Keratinocyte (primary cell): ENCODE results near the gene ANKDD1A. TPM values are rescaled to one million over a fixed set of nuclear protein-coding genes. Genes with fewer than 3 reads are reported as not detected.

Experiments
- DNase-seq: peaks from one replicate; pipeline ENCODE4 v3.0.0-alpha.2; 2011; ENCODE audit warnings: low read depth, missing footprints, low spot score
- FAIRE-seq: peaks from 2 replicates; lab custom pipeline; 2011; peaks lifted over from hg19 to GRCh38; lab: Jason Lieb, UNC
- H2AFZ ChIP-seq: 2 replicates; pipeline ENCODE4 v1.6.0; 2012; ENCODE audit warnings: low read length, control low read depth, inconsistent platforms; ENCODE audit not compliant: control insufficient read depth
- H3K27ac ChIP-seq: 2 replicates; pipeline ENCODE4 v1.5.1; 2011; ENCODE audit warnings: low read length; ENCODE audit not compliant: control insufficient read depth, insufficient read depth
- H3K27me3 ChIP-seq: 3 replicates; pipeline ENCODE4 v1.6.0; 2011; ENCODE audit warnings: low read length; ENCODE audit not compliant: control insufficient read depth, insufficient read depth; ENCODE audit errors: extremely low read depth
- H3K36me3 ChIP-seq, 2 experiments: 2 replicates in 1 of 2; 3 replicates in 1 of 2; pipeline ENCODE4 v1.5.1; 2011; ENCODE audit warnings: low read length in 2 of 2, mild to moderate bottlenecking in 1 of 2; ENCODE audit not compliant: control insufficient read depth in 2 of 2, insufficient read depth in 2 of 2; ENCODE audit errors: extremely low read depth in 1 of 2
- H3K4me1 ChIP-seq: 3 replicates; pipeline ENCODE4 v1.5.1; 2011; ENCODE audit warnings: low read length; ENCODE audit not compliant: control insufficient read depth, insufficient read depth; ENCODE audit errors: extremely low read depth
- H3K4me2 ChIP-seq: 3 replicates; pipeline ENCODE4 v1.6.0; 2011; ENCODE audit warnings: low read depth, low read length; ENCODE audit not compliant: control insufficient read depth, insufficient read depth; ENCODE audit errors: extremely low read depth
- H3K4me3 ChIP-seq, 3 experiments: fragments of 200-600 bp in 1 of 3; sonication (generic) in 1 of 3; 2 replicates in 2 of 3; 3 replicates in 1 of 3; pipeline ENCODE4 v1.5.1; 2011 to 2016; ENCODE audit warnings: low read length in 3 of 3, mild to moderate bottlenecking in 3 of 3, control low read depth in 2 of 3, inconsistent platforms in 1 of 3, low read depth in 1 of 3, mixed read lengths in 1 of 3, mixed run types in 1 of 3, moderate library complexity in 1 of 3; ENCODE audit not compliant: control insufficient read depth in 2 of 3, insufficient read depth in 2 of 3; ENCODE audit errors: extremely low read depth in 1 of 3
- H3K79me2 ChIP-seq: 2 replicates; pipeline ENCODE4 v1.6.0; 2012; ENCODE audit warnings: low read length; ENCODE audit not compliant: control insufficient read depth, insufficient read depth
- H3K9ac ChIP-seq: 3 replicates; pipeline ENCODE4 v1.6.0; 2011; ENCODE audit warnings: low read length; ENCODE audit not compliant: control insufficient read depth, insufficient read depth; ENCODE audit errors: extremely low read depth
- H3K9me1 ChIP-seq: 3 replicates; pipeline ENCODE4 v1.6.0; 2011; ENCODE audit warnings: low read length; ENCODE audit not compliant: control insufficient read depth, insufficient read depth; ENCODE audit errors: extremely low read depth
- H3K9me3 ChIP-seq: 2 replicates; pipeline ENCODE4 v1.5.1; 2012; ENCODE audit warnings: low read depth, low read length; ENCODE audit not compliant: control insufficient read depth
- H4K20me1 ChIP-seq: 3 replicates; pipeline ENCODE4 v1.6.0; 2011; ENCODE audit warnings: low read length; ENCODE audit not compliant: control insufficient read depth, insufficient read depth; ENCODE audit errors: extremely low read depth
- EZH2 ChIP-seq: IDR thresholded peaks from one replicate; pipeline ENCODE4 v1.6.1; 2012; ENCODE audit warnings: inconsistent platforms, mild to moderate bottlenecking, low read length, moderate library complexity
- dilution Hi-C: fragments of 300-500 bp; cut with MboI; formaldehyde crosslinking; loops from one replicate; pipeline ENCODE4 v1.7.0; 2020; ENCODE audit warnings: low sequenced_read_pairs; ENCODE audit not compliant: extremely low pct_ligation_motif_present
- polyA plus RNA-seq, 5 experiments: library from polyadenylated mRNA; depleted of rRNA in 3 of 5; stranded (reverse) in 3 of 5; stranded (forward) in 1 of 5; unstranded in 1 of 5; fragments of >200 nt; gene quantifications; 1 replicate in 1 of 5; 2 replicates in 3 of 5; 3 replicates in 1 of 5; pipeline versions ENCODE4 v1.2.1 to v1.2.3, GENCODE V29; 2011 to 2012; ENCODE audit warnings: missing spikeins in 2 of 5, low read depth in 1 of 5, low replicate concordance in 1 of 5
- TF ChIP-seq, protein P1 (sequence below), 3 experiments: IDR thresholded peaks in 1 of 3; conservative IDR thresholded peaks in 1 of 3; optimal IDR thresholded peaks in 1 of 3; 2 replicates in 2 of 3; 3 replicates in 1 of 3; pipeline versions ENCODE3 to v1.5.1; 2011; ENCODE audit warnings: low read length in 3 of 3, mild to moderate bottlenecking in 3 of 3, moderate library complexity in 2 of 3, control low read depth in 1 of 3, inconsistent platforms in 1 of 3; ENCODE audit not compliant: insufficient read depth in 2 of 3; ENCODE audit errors: extremely low read depth in 1 of 3

Gene ANKDD1A
- polyA plus RNA-seq, 1 donor (not counting 4 experiments of a cell fraction or from before 2014, with no cell fraction given), result 1.1 TPM

DNA sequence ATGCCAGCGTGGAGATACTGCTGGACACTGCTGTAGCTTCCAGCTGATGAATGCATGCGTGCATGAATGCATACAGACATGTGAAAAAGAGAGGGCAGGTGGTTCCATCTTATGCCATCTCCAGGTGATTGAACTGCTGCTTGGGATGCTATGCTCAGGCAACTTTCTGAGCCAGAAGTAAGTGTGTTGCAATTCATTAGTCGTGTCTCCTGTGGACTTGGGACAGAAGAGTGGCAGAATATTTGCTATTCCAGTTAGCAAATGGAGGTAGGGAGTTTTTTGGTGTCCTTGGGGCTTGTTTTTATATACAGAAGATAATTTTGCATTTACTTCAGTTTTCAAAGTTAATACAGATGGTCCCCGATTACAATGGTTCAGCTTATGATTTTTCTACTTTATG, 33.3 kb downstream of the ANKDD1A start:
- no peak overlapping the region for H2AFZ ChIP-seq
- no peaks in the 10 kb centered on the region for H3K4me1 ChIP-seq
- TF ChIP-seq EZH2, result no peak
- TF ChIP-seq, protein P1, sequence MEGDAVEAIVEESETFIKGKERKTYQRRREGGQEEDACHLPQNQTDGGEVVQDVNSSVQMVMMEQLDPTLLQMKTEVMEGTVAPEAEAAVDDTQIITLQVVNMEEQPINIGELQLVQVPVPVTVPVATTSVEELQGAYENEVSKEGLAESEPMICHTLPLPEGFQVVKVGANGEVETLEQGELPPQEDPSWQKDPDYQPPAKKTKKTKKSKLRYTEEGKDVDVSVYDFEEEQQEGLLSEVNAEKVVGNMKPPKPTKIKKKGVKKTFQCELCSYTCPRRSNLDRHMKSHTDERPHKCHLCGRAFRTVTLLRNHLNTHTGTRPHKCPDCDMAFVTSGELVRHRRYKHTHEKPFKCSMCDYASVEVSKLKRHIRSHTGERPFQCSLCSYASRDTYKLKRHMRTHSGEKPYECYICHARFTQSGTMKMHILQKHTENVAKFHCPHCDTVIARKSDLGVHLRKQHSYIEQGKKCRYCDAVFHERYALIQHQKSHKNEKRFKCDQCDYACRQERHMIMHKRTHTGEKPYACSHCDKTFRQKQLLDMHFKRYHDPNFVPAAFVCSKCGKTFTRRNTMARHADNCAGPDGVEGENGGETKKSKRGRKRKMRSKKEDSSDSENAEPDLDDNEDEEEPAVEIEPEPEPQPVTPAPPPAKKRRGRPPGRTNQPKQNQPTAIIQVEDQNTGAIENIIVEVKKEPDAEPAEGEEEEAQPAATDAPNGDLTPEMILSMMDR (optimal IDR thresholded peaks at IDR 0.05 in 1 of 3, IDR thresholded peaks at IDR 0.05 in 1 of 3, conservative IDR thresholded peaks at IDR 0.05 in 1 of 3; ENCODE audit: extremely low read depth in 1 of 3, insufficient read depth in 2 of 3, low read length in 3 of 3), result no peak
- no peaks in the 10 kb centered on the region for H3K79me2 ChIP-seq
- H3K4me2 ChIP-seq, result no peak overlapping the region
- no peak overlapping the region for H3K4me3 ChIP-seq
- H4K20me1 ChIP-seq, result no peaks in the 10 kb centered on the region
- DNase-seq (no peak), FAIRE-seq (no peak)
- H3K9me3 ChIP-seq, result no peaks in the 10 kb centered on the region
- dilution Hi-C loops, result no loop called here
- no peaks in the 10 kb centered on the region for H3K27me3 ChIP-seq
- no peak overlapping the region for H3K27ac ChIP-seq
- no peaks in the 10 kb centered on the region for H3K9me1 ChIP-seq
- H3K9ac ChIP-seq, result no peak overlapping the region
- no peaks in the 10 kb centered on the region for H3K36me3 ChIP-seq

DNA sequence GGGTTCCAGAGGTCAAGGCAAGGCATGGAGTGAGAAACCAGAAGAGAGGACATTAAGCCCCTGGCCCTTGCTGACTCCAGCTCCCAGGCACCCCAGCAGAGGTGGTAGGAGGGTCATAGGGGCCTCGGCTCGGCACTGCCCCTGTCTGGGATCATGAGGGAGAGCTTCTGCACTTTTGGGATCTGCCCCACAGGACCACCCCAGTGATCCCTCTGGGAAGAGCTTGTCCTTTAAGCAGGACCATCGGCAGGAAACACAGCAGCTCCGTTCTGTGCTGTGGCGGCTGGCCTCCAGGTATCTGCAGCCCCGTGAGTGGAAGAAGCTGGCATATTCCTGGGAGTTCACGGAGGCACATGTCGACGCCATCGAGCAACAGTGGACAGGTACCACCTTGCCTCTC, 35.5 kb downstream of the ANKDD1A start:
- DNase-seq, result no peak
- no peaks in the 10 kb centered on the region for H3K27me3 ChIP-seq
- no peak for TF ChIP-seq EZH2
- TF ChIP-seq, protein P1 (optimal IDR thresholded peaks at IDR 0.05 in 1 of 3, IDR thresholded peaks at IDR 0.05 in 1 of 3, conservative IDR thresholded peaks at IDR 0.05 in 1 of 3; ENCODE audit: extremely low read depth in 1 of 3, insufficient read depth in 2 of 3, low read length in 3 of 3), result no peak

More for the DNA sequence above, 35.5 kb downstream of the ANKDD1A start:
- Histone ChIP-seq H2AFZ (no peak overlapping the region), H3K36me3 (no peaks in the 10 kb centered on the region), H3K4me1 (no peaks in the 10 kb centered on the region), H3K79me2 (no peaks in the 10 kb centered on the region), H3K9ac (no peak overlapping the region), H3K9me1 (no peaks in the 10 kb centered on the region), H4K20me1 (no peaks in the 10 kb centered on the region), H3K27ac (no peak overlapping the region), H3K9me3 (no peaks in the 10 kb centered on the region), H3K4me3 (no peak overlapping the region), H3K4me2 (no peak overlapping the region)
- no peak for FAIRE-seq
- dilution Hi-C loops, result no loop called here
